NOMO-1 treated with DMSO at 0.1 percent for 48 hours (cell line): Measurements from ENCODE around the gene LCORL.
"Not testable (repeated sequence)": the region's sequence is repeated elsewhere in the genome, so short reads cannot be mapped to it uniquely, and the experiment has no call there.

Source experiments
- DNase-seq: peaks from one replicate; lab custom pipeline; 2025; ENCODE audit not compliant: unreplicated experiment; lab: John Stamatoyannopoulos, UW

The LCORL gene

GRCh38 chr4:18021720-18022571 is at the start of gene LCORL:
Gene LCORL, minus strand, starts transcription at chr4:18021755. Its CDS starts 4 bp downstream, at chr4:18021751.
- peak; percentile 98 for DNase-seq

- no peak for DNase-seq
These were observed 48.3 kb upstream of the LCORL start for GRCh38 chr4:18069810-18070209.

- no peak for DNase-seq
These were observed 45.5 kb upstream of the LCORL start for GRCh38 chr4:18067031-18067430.

GRCh38 chr4:18063079-18063478 is 41.5 kb upstream of the LCORL start:
- DNase-seq: no peak

- no peak for DNase-seq
These were observed 36.4 kb upstream of the LCORL start for GRCh38 chr4:18057821-18058533.

DNA sequence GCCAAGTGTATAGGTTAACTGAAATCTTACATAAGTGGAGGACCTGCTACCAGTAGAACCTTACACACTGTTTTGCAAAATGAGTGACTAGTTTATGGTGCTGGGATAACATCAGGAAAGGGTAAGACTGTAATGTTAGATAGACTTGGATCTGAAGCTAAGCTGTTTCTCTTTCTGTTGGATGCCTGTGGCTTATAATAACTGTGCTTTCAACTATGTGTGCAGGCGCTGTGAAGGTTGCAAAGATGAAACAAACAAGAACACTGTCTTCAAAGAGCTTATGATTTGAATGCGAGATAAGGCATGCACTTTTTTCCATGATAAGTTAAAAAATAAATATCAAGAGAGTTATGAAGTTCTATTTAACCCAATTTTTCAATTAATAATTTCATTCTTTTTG is 34.5 kb upstream of the LCORL start:
- DNase-seq: no peak

DNA sequence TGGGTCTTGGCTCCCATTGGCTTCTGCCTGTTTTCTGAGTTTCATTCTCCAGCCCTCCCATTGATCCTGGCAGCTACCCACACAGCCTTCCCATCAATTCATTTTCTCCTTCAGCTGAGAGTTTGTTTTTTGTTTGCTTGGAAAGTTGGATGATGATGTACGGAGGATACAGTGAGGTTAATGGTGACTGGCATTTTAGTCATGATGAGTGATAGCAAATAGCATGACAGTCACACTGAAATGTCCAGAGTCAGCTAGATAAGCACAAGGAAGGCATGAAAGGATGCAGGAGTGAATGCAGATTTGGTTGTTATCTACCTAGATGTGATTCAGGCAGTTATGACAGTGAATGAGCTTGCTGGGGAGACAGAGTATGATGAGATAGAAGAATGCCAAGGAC is 30.6 kb upstream of the LCORL start:
- no peak for DNase-seq

DNA sequence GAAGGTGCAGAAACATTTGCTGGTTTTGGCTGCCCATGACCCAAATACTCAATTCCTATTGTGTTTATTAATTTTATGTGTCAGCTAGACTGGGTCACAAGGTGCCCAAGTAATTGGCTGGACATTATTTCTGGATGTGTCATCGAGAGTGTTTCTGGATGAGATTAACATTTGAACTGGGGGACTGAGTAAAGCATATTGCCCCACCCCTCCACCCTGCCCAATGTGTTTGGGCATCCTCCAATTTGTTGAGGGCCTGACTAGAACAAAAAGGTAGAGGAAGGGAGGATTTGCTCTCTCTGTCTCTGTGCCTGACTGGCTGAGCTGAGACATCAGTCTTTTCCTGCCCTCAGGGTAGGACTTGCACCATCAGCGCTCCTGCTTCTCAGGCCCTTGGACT is 29.7 kb upstream of the LCORL start:
- DNase-seq: no peak

GRCh38 chr4:18050448-18050847 is 28.9 kb upstream of the LCORL start:
- no peak for DNase-seq

DNA sequence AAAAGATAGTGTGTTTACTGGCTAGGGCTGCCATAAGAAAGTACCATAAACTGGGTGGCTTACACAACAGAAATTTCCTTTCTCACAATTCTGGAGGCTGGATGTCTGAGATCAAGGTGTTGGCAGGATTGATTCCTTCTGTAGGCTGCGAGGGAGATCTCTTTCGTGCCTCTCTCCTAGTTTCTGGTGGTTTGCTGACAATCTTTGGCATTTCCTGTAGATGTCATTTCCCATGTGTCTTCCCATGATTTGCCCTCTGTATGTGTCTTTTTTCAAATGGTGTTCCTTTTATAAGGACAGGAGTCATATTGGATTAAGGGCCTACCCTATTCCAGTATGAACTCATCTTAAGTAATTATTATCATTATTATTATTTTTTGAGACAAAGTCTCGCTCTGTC is 27.9 kb upstream of the LCORL start:
- no peak for DNase-seq

- no peak for DNase-seq
These were observed 21.2 kb upstream of the LCORL start for GRCh38 chr4:18042754-18043153.

- no peak for DNase-seq
These were observed 20.5 kb upstream of the LCORL start for GRCh38 chr4:18042012-18042411.

DNA sequence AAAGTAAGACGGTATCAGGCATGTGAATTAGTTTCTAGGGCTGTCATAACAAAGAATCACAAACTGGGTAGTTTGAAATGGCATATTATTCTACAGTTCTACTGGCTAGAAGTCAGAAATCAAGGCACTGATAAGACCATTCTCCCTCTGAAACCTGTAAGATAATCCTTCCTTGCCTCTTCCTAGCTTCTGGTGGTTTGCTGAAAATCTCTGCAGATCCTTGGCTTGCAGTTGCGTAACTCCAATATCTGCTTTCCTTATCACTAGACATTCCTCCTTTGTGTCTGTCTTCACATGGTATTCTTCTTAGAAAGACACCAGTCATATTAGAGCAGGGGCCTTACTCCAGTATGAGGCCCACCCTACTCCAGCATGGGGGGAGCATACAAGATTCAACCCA is 19.6 kb upstream of the LCORL start:
- no peak for DNase-seq

DNA sequence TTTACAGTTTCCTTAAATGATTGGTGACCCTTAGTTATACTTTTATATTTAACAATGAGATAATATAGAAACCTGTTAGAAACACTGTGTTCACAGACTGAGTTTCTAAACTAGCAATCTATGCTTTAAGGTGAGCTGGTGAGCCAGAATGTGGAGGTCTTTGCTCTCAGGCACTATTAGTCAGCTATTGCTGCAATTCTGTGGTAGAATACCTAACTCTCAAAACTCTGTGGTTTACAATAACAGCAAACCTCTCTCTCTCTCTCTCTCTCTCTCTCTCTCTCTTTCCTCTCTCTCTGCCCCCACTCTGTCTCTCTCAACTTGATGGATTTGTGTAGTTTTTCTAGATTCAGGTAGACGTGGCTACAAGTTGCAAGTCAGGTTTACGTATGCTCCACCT is 17.6 kb upstream of the LCORL start:
- peak; percentile 57 for DNase-seq

- DNase-seq: not testable (repeated sequence)
These were observed 14.8 kb upstream of the LCORL start for GRCh38 chr4:18036369-18036768.

GRCh38 chr4:18034099-18034498 is 12.5 kb upstream of the LCORL start:
- DNase-seq: no peak

- peak; percentile 43 for DNase-seq
These were observed 11.8 kb upstream of the LCORL start for GRCh38 chr4:18033111-18034085.

- peak; percentile 78 for DNase-seq
These were observed 3.7 kb upstream of the LCORL start for GRCh38 chr4:18025288-18025687.

GRCh38 chr4:18022572-18023050 is 1.1 kb upstream of the LCORL start:
- DNase-seq: no peak

GRCh38 chr4:18021470-18021719 is 160 bp downstream of the LCORL start:
- peak; percentile 53 for DNase-seq
